ENCODE data around the gene GRIK5.

DNA sequence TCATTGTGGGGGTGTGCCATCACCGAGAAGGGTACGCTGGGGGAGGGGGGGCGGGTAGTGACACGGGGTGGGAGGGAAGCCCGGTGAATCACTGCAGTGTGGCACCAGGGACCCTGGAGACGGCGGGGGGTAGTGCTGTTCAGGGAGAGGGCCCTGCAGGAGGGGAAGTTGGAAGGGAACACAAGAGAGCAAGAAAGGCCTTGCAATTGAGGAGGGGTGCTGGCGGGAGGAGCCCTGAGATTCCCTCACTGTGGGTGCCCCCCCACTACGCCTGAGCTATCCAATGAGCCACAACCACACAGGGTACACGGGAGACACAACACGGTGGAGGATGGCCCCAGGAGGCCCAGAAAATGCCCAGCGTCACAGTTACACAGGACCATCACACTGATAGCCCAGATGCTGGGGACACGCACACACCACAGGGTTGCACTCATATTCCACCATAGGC is 75.5 kb downstream of the GRIK5 start:
- TF ChIP-seq SIN3A (IDR thresholded peaks at IDR 0.05; ENCODE audit: borderline replicate concordance, insufficient read depth, low read length) (no peak), POLR2AphosphoS5 (IDR thresholded peaks at IDR 0.05; ENCODE audit: low read depth, low read length) (no peak), TAF1 (IDR thresholded peaks at IDR 0.05; ENCODE audit: borderline replicate concordance, insufficient read depth, low read length) (no peak)

All from PFSK-1 (cell line).